GM23338 (cell line): ENCODE measurements around the gene PASD1.

Source experiments
- CREB1 ChIP-seq: fragments of 250-450 bp; sonication (Bioruptor Pico); IDR thresholded peaks from 2 replicates; pipeline ENCODE4 v1.5.0; 2020; ENCODE audit warnings: low read depth, mild to moderate bottlenecking, moderate library complexity
- EZH2 ChIP-seq: fragments of 200-600 bp; sonication (generic); IDR thresholded peaks from one replicate; pipeline ENCODE4 v1.8.0; 2017; ENCODE audit warnings: antibody characterized with exemption, mild to moderate bottlenecking, low read depth; ENCODE audit not compliant: unreplicated experiment
- EZH2phosphoT487 ChIP-seq: fragments of 200-600 bp; sonication (generic); IDR thresholded peaks from one replicate; pipeline ENCODE4 v1.8.1; 2018; ENCODE audit warnings: antibody characterized with exemption; ENCODE audit not compliant: unreplicated experiment
- JUNB ChIP-seq: IDR thresholded peaks from one replicate; pipeline ENCODE4 v1.6.1; 2016; ENCODE audit warnings: antibody characterized with exemption; ENCODE audit not compliant: unreplicated experiment
- NANOG ChIP-seq: IDR thresholded peaks from 2 replicates; pipeline ENCODE4 v1.6.1; 2016; ENCODE audit warnings: antibody characterized with exemption, borderline replicate concordance
- POLR2AphosphoS5 ChIP-seq: IDR thresholded peaks from 2 replicates; pipeline ENCODE4 v1.6.1; 2016; ENCODE audit warnings: antibody characterized with exemption, low read depth
- REST ChIP-seq: IDR thresholded peaks from one replicate; pipeline ENCODE4 v1.6.1; 2018; ENCODE audit warnings: antibody characterized with exemption; ENCODE audit not compliant: unreplicated experiment
- ZNF114 ChIP-seq: fragments of 250-450 bp; sonication (Bioruptor Pico); IDR thresholded peaks from 2 replicates; pipeline ENCODE4 v1.5.0; 2020; ENCODE audit warnings: mild to moderate bottlenecking, moderate library complexity
- ZNF331 ChIP-seq: fragments of 250-450 bp; sonication (Bioruptor Pico); IDR thresholded peaks from 2 replicates; pipeline ENCODE4 v1.5.0; 2020; ENCODE audit warnings: low read depth, mild to moderate bottlenecking, moderate library complexity
- ZNF462 ChIP-seq: fragments of 250-450 bp; sonication (Bioruptor Pico); IDR thresholded peaks from 2 replicates; pipeline ENCODE4 v1.5.0; 2020; ENCODE audit warnings: mild to moderate bottlenecking, moderate library complexity
- TF ChIP-seq, protein P1 (sequence below), 2 experiments: fragments of 200-600 bp in 1 of 2; sonication (generic) in 1 of 2; conservative IDR thresholded peaks; 2 replicates each; pipeline versions ENCODE4 v1.5.1 to v1.6.1; 2016 to 2017; ENCODE audit warnings: antibody characterized with exemption in 2 of 2, low read depth in 2 of 2, mild to moderate bottlenecking in 2 of 2, moderate library complexity in 1 of 2
- TF ChIP-seq, protein P2 (sequence below): IDR thresholded peaks from 2 replicates; pipeline ENCODE4 v1.6.1; 2016; ENCODE audit warnings: antibody characterized with exemption

- TF ChIP-seq, protein P1, sequence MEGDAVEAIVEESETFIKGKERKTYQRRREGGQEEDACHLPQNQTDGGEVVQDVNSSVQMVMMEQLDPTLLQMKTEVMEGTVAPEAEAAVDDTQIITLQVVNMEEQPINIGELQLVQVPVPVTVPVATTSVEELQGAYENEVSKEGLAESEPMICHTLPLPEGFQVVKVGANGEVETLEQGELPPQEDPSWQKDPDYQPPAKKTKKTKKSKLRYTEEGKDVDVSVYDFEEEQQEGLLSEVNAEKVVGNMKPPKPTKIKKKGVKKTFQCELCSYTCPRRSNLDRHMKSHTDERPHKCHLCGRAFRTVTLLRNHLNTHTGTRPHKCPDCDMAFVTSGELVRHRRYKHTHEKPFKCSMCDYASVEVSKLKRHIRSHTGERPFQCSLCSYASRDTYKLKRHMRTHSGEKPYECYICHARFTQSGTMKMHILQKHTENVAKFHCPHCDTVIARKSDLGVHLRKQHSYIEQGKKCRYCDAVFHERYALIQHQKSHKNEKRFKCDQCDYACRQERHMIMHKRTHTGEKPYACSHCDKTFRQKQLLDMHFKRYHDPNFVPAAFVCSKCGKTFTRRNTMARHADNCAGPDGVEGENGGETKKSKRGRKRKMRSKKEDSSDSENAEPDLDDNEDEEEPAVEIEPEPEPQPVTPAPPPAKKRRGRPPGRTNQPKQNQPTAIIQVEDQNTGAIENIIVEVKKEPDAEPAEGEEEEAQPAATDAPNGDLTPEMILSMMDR (conservative IDR thresholded peaks at IDR 0.05; ENCODE audit: low read depth in 2 of 2) = peak; percentile 60 to 79
- TF ChIP-seq EZH2 = no peak
- no peak for TF ChIP-seq EZH2phosphoT487
- TF ChIP-seq ZNF331 (CRISPR knock-in tag) = no peak
- TF ChIP-seq REST = no peak
- no peak for TF ChIP-seq CREB1 (CRISPR knock-in tag)
- TF ChIP-seq ZNF114 = no peak
- no peak for TF ChIP-seq NANOG
- no peak for TF ChIP-seq POLR2AphosphoS5
- TF ChIP-seq JUNB = no peak
- TF ChIP-seq, protein P2, sequence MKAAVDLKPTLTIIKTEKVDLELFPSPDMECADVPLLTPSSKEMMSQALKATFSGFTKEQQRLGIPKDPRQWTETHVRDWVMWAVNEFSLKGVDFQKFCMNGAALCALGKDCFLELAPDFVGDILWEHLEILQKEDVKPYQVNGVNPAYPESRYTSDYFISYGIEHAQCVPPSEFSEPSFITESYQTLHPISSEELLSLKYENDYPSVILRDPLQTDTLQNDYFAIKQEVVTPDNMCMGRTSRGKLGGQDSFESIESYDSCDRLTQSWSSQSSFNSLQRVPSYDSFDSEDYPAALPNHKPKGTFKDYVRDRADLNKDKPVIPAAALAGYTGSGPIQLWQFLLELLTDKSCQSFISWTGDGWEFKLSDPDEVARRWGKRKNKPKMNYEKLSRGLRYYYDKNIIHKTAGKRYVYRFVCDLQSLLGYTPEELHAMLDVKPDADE = no peak
- no peak for TF ChIP-seq ZNF462 (CRISPR knock-in tag)
These were observed 150.4 kb downstream of the PASD1 start for GRCh38 chrX:151713849-151714248.
